ENCODE results near the gene LYSET. TPM values are rescaled to one million over a fixed set of nuclear protein-coding genes. Genes with fewer than 3 reads are reported as not detected.

The LYSET gene
- total and polyA plus RNA-seq, 2 of the 4 experiments (the other 2 are of a cell fraction), result 6.3 to 10.2 TPM

DNA sequence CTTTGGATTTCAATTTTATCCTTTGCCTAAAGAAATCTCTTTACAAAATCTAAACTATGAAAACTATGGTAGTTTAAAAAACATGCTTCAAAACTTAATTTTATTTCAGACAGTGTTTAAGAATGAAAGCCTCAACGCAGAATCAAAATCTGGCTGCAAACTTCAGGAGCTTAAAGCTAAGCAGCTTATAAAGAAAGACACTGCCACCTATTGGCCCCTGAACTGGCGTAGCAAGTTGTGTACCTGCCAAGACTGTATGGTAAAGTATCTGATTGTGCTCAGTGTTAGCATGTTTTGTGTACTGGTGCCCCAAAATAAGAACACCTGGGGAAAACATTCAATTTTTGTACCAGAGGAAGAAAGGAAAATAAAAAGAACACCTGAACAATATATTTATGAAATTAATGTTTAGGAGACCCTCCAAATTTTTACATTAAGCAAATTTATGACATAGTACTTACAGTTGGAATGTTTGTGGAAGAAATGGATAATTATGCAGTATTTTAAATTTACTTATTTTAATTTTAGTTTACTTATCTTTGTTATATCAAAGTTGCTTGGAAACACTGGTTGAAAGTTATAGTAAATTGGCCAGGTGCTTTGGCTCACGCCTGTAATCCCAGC, 34.1 kb downstream of the LYSET start:
- Histone ChIP-seq H4K20me1 (ENCODE audit: insufficient read depth, low read length) (no peaks in the 10 kb centered on the region), H3K36me3 (ENCODE audit: control insufficient read depth, insufficient read depth, low read length) (peaks cover 20% of the 10 kb centered on the region), H3K27ac (ENCODE audit: insufficient read depth, low read length) (no peak overlapping the region), H2AFZ (replicated peaks; ENCODE audit: low read length, poor library complexity) (no peak overlapping the region), H2BK15ac (ENCODE audit: low read depth, low read length) (no peak overlapping the region), H3K4me1 (ENCODE audit: control insufficient read depth, insufficient read depth, low read length) (no peaks in the 10 kb centered on the region), H3K14ac (replicated peaks; ENCODE audit: low read depth, low read length) (no peak overlapping the region), H3K9ac (ENCODE audit: low read depth, low read length) (no peak overlapping the region), H4K5ac (ENCODE audit: low read depth, low read length) (no peak overlapping the region), H2BK5ac (ENCODE audit: low read depth, low read length, poor library complexity, severe bottlenecking) (no peak overlapping the region), H3K56ac (ENCODE audit: extremely low read depth, insufficient read depth, low read length) (no peak overlapping the region), H3K27me3 (ENCODE audit: control insufficient read depth, insufficient read depth, low read length) (no peaks in the 10 kb centered on the region), H4K8ac (ENCODE audit: low read depth in 2 of 2, low read length in 2 of 2) (no peak overlapping the region), H2AK5ac (ENCODE audit: low read depth, low read length) (no peak overlapping the region), H3K23ac (ENCODE audit: low read depth, low read length) (no peak overlapping the region), H3K4me3 (ENCODE audit: insufficient read depth, low read depth, low read length) (no peak overlapping the region), H3K18ac (ENCODE audit: low read depth, low read length) (no peak overlapping the region), H3K4me2 (ENCODE audit: low read depth, low read length) (no peak overlapping the region), H2BK20ac (ENCODE audit: low read depth, low read length) (no peak overlapping the region), H3K9me3 (ENCODE audit: control insufficient read depth, insufficient read depth, low read length) (no peaks in the 10 kb centered on the region), H2BK120ac (ENCODE audit: low read depth, low read length) (no peak overlapping the region), H3K4ac (ENCODE audit: low read depth, low read length) (no peak overlapping the region), H3K9me1 (ENCODE audit: insufficient read depth, low read length) (no peaks in the 10 kb centered on the region), H2AK9ac (replicated peaks; ENCODE audit: low read depth, low read length, poor library complexity) (no peak overlapping the region), H3K79me1 (ENCODE audit: low read depth in 1 of 2, low read length in 2 of 2) (no peaks in the 10 kb centered on the region), H4K91ac (ENCODE audit: insufficient read depth, low read depth, low read length) (no peak overlapping the region)
- TF ChIP-seq, protein P1, sequence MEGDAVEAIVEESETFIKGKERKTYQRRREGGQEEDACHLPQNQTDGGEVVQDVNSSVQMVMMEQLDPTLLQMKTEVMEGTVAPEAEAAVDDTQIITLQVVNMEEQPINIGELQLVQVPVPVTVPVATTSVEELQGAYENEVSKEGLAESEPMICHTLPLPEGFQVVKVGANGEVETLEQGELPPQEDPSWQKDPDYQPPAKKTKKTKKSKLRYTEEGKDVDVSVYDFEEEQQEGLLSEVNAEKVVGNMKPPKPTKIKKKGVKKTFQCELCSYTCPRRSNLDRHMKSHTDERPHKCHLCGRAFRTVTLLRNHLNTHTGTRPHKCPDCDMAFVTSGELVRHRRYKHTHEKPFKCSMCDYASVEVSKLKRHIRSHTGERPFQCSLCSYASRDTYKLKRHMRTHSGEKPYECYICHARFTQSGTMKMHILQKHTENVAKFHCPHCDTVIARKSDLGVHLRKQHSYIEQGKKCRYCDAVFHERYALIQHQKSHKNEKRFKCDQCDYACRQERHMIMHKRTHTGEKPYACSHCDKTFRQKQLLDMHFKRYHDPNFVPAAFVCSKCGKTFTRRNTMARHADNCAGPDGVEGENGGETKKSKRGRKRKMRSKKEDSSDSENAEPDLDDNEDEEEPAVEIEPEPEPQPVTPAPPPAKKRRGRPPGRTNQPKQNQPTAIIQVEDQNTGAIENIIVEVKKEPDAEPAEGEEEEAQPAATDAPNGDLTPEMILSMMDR (conservative IDR thresholded peaks at IDR 0.05; ENCODE audit: low read depth, low read length), result peak; percentile 53
- TF ChIP-seq NFE2L2 (IDR thresholded peaks at IDR 0.05; ENCODE audit: low read depth, low read length), result no peak
- TF ChIP-seq RAD21 (IDR thresholded peaks at IDR 0.05; ENCODE audit: low read length), result peak; percentile 55
- TF ChIP-seq SMC3 (IDR thresholded peaks at IDR 0.05; ENCODE audit: low read depth, low read length), result peak; percentile 32; the same call in 1 of the 2 replicates
- in situ Hi-C loops (cut with MboI; ENCODE audit: low sequenced_read_pairs) (loop anchor here (10.0 kb wide), 1 partner anchor 326 kb away; no protein-coding TSS in a partner anchor), dilution Hi-C loops (cut with HindIII; ENCODE audit: low sequenced_read_pairs, unreplicated experiment) (no loop called here), intact Hi-C loops (cut with micrococcal nuclease) (no loop called here)
- CTCF ChIA-PET, result interaction anchor here (0.6 to 1.6 kb wide), 7 partner anchors 12 to 237 kb away, joined by 3 to 5 read pairs (median 3); partner anchors contain the start of genes GON7, LYSET, MOAP1 and UBR7
- POLR2A ChIA-PET (ENCODE audit: unreplicated experiment), result interaction anchor here (0.7 kb wide), 1 partner anchor 53 kb away, joined by 11 read pairs; no protein-coding TSS in a partner anchor
- DNase-seq (peak; percentile 65), ATAC-seq (ENCODE audit: low read depth) (peak; percentile 70)
- no TSS peak for BruUV-seq (replicated peaks)
- WGBS, 2 experiments (ENCODE audit: extremely low coverage in 2 of 2, insufficient read length in 1 of 2), result no CpG with 5 or more reads among the region's 3 CpGs

Measured in IMR-90 (cell line).